K562 (cell line): ENCODE measurements around the gene ULBP2. TPM values are rescaled to one million over a fixed set of nuclear protein-coding genes. Genes with fewer than 3 reads are reported as not detected.

Source experiments
- BRCA1 ChIP-seq, 2 experiments: fragments of 450-650 bp in 1 of 2; sonication (generic) in 1 of 2; formaldehyde crosslinking in 1 of 2; IDR thresholded peaks; 2 replicates each; pipeline versions ENCODE4 v1.5.0 to v1.6.1; 2017 to 2020; ENCODE audit warnings: mild to moderate bottlenecking in 1 of 2, missing genetic modification reagents in 1 of 2
- COPS2 ChIP-seq: fragments of 450-650 bp; conservative IDR thresholded peaks from 2 replicates; pipeline ENCODE4 v1.6.1; 2016; ENCODE audit warnings: mild to moderate bottlenecking, moderate library complexity
- DNMT1 ChIP-seq: fragments of 450-650 bp; IDR thresholded peaks from 2 replicates; pipeline ENCODE4 v1.6.1; 2016; ENCODE audit warnings: antibody characterized with exemption, mild to moderate bottlenecking
- GABPB1 ChIP-seq: sonication (generic); formaldehyde crosslinking; IDR thresholded peaks from 2 replicates; pipeline ENCODE4 v1.8.0; 2022; ENCODE audit warnings: mild to moderate bottlenecking, missing genetic modification reagents
- HMG20B ChIP-seq: fragments of 250-450 bp; sonication (Bioruptor Pico); IDR thresholded peaks from 2 replicates; pipeline ENCODE4 v1.5.0; 2021; ENCODE audit warnings: mild to moderate bottlenecking
- KDM4B ChIP-seq, 2 experiments: fragments of 450-650 bp in 1 of 2; sonication (generic) in 1 of 2; IDR thresholded peaks; 2 replicates each; pipeline ENCODE4 v1.6.1; 2016 to 2017; ENCODE audit warnings: borderline replicate concordance in 2 of 2, antibody characterized with exemption in 1 of 2, low read depth in 1 of 2, mild to moderate bottlenecking in 1 of 2
- NCOR1 ChIP-seq: fragments of 450-650 bp; IDR thresholded peaks from 2 replicates; pipeline ENCODE4 v1.6.1; 2016; ENCODE audit warnings: mild to moderate bottlenecking, moderate library complexity
- NELFE ChIP-seq: IDR thresholded peaks from 2 replicates; pipeline ENCODE4 v1.6.1; 2011; ENCODE audit warnings: mild to moderate bottlenecking; ENCODE audit not compliant: insufficient read depth, insufficient read length
- NFATC3 ChIP-seq: fragments of 450-650 bp; IDR thresholded peaks from 2 replicates; pipeline ENCODE4 v1.6.1; 2017; ENCODE audit warnings: mild to moderate bottlenecking
- NFIX ChIP-seq: fragments of 250-450 bp; sonication (Bioruptor Pico); IDR thresholded peaks from 2 replicates; pipeline ENCODE4 v1.4.0; 2020; ENCODE audit warnings: low read depth, mild to moderate bottlenecking, moderate library complexity
- NR2F6 ChIP-seq: fragments of 450-650 bp; formaldehyde crosslinking; IDR thresholded peaks from 2 replicates; pipeline ENCODE4 v1.4.0; 2020; ENCODE audit warnings: mild to moderate bottlenecking
- PTRF ChIP-seq: fragments of 450-650 bp; IDR thresholded peaks from 2 replicates; pipeline ENCODE4 v1.6.1; 2016; ENCODE audit warnings: mild to moderate bottlenecking, missing genetic modification characterization, missing compliant biosample characterization
- SMARCE1 ChIP-seq: fragments of 450-650 bp; IDR thresholded peaks from 2 replicates; pipeline ENCODE4 v1.7.1; 2016; ENCODE audit warnings: mild to moderate bottlenecking
- TAF1 ChIP-seq: IDR thresholded peaks from 2 replicates; pipeline ENCODE4 v1.6.1; 2011; ENCODE audit warnings: mild to moderate bottlenecking, low read length, moderate library complexity; ENCODE audit not compliant: insufficient read depth, control insufficient read depth, severe bottlenecking; ENCODE audit errors: extremely low read depth
- TBL1XR1 ChIP-seq, 2 experiments: IDR thresholded peaks; 2 replicates each; pipeline ENCODE4 v1.6.1; 2012; ENCODE audit warnings: improper control_type of control experiment in 2 of 2, low read length in 2 of 2, mild to moderate bottlenecking in 1 of 2
- TCF3 ChIP-seq: sonication (generic); formaldehyde crosslinking; IDR thresholded peaks from 2 replicates; pipeline ENCODE4 v1.4.0; 2020; ENCODE audit warnings: mild to moderate bottlenecking, missing genetic modification reagents
- TEAD4 ChIP-seq, 2 experiments: sonication (generic) in 1 of 2; formaldehyde crosslinking in 1 of 2; IDR thresholded peaks; 2 replicates each; pipeline versions ENCODE4 v1.6.1 to v1.8.0; 2012 to 2022; ENCODE audit warnings: borderline replicate concordance in 1 of 2, inconsistent platforms in 1 of 2, low read length in 1 of 2, mild to moderate bottlenecking in 1 of 2, missing genetic modification reagents in 1 of 2
- YY1 ChIP-seq, 3 experiments: IDR thresholded peaks; 2 replicates each; pipeline ENCODE4 v1.6.1; 2011; ENCODE audit warnings: low read length in 2 of 3, mild to moderate bottlenecking in 2 of 3, moderate library complexity in 2 of 3, borderline replicate concordance in 1 of 3, control low read depth in 1 of 3, low read depth in 1 of 3; ENCODE audit not compliant: insufficient read depth in 3 of 3, insufficient replicate concordance in 2 of 3, control insufficient read depth in 1 of 3, insufficient read length in 1 of 3; ENCODE audit errors: extremely low read depth in 1 of 3
- ZNF511 ChIP-seq: sonication (generic); formaldehyde crosslinking; IDR thresholded peaks from 2 replicates; pipeline ENCODE4 v1.8.0; 2022; ENCODE audit warnings: mild to moderate bottlenecking, missing genetic modification reagents
- ZNF717 ChIP-seq: fragments of 250-450 bp; sonication (Bioruptor Pico); IDR thresholded peaks from 2 replicates; pipeline ENCODE4 v1.5.0; 2021
- ZSCAN32 ChIP-seq: fragments of 450-650 bp; formaldehyde crosslinking; IDR thresholded peaks from 2 replicates; pipeline ENCODE4 v1.4.0; 2020; ENCODE audit warnings: mild to moderate bottlenecking, moderate library complexity
- polyA plus RNA-seq, 8 experiments: library from polyadenylated mRNA; depleted of rRNA in 4 of 8; stranded (reverse) in 5 of 8; unstranded in 3 of 8; fragments of >200 nt; fragmentation: Nextera tagmentation in 2 of 8; fragmentation: Illumina TruSeq in 1 of 8; extraction: Ambion mirVana in 2 of 8; extraction: Trizol in 1 of 8; gene quantifications; 2 replicates each; pipeline versions ENCODE4 v1.2.1 to v1.2.3, GENCODE V29; 2011 to 2014; ENCODE audit warnings: inconsistent platforms in 1 of 8, missing spikeins in 1 of 8
- total RNA-seq, 7 experiments: library from RNA; depleted of rRNA in 6 of 7; stranded (reverse); fragments of >200 nt in 6 of 7; fragmentation: Illumina TruSeq in 2 of 7; extraction: Trizol in 2 of 7; gene quantifications; 2 replicates each; pipeline versions ENCODE4 v1.2.1 to v1.2.3, GENCODE V29; 2011 to 2021; ENCODE audit warnings: low replicate concordance in 1 of 7
- TF ChIP-seq, protein P1 (sequence below): sonication (generic); formaldehyde crosslinking; IDR thresholded peaks from 2 replicates; pipeline ENCODE4 v1.9.0; 2022; ENCODE audit warnings: mild to moderate bottlenecking, missing genetic modification reagents
- TF ChIP-seq, protein P2 (sequence below): fragments of 450-650 bp; formaldehyde crosslinking; conservative IDR thresholded peaks from 2 replicates; pipeline ENCODE4 v1.4.0; 2022; ENCODE audit warnings: mild to moderate bottlenecking, missing genetic modification characterization
- TF ChIP-seq, protein P3 (sequence below): fragments of 450-650 bp; IDR thresholded peaks from one replicate; pipeline ENCODE4 v1.6.1; 2018; ENCODE audit warnings: mild to moderate bottlenecking, moderate library complexity; ENCODE audit not compliant: partially characterized antibody

ULBP2 gene
- total and polyA plus RNA-seq, 9 of the 15 experiments (the other 6 are each of a cell fraction or from before 2014, with no cell fraction given): 0.50 to 5.3 (median 1.2) TPM

DNA sequence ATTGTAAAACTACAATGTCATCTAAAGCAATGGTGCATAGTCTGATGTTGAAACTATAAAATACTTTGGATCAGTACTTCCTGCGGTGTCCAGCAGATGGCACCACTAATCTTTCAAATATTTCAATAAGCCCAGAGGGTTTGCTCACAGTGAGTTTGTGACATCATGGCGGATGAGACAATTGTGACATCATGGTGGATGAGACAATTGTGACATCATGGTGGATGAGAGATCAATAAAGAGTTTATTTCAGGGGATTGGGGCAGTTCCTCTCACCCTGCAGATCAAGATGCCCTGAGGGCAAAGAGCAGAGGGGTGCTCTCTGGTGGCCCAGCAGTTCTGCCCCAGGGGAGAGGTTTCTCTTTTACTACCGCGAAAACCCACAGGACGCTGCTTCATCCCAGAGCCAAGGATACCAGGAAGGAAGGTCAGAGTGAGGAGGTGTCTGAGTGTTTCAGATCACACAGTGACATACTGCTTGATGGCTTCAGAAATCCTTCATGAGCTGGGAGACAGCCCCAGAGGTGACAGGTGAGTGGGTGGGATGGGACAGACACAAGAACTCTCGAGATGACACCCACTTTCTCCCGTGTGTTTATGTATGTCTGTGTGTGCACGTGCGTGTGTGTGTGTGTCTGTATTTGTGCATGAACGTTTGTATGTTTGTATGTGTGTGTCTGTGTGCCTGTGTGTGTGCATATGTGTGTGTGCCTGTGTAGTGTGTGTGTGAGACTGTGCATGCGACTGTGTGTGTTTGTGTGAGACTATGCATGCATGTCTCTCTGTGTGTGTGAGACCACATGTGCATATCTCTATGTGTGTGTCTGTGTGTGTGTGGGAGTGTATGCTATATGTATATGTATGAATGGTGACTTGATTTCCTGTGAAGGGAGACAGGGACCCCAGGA, 7.3 kb upstream of the ULBP2 start (continued):
- TF ChIP-seq, protein P1, sequence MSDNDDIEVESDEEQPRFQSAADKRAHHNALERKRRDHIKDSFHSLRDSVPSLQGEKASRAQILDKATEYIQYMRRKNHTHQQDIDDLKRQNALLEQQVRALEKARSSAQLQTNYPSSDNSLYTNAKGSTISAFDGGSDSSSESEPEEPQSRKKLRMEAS (CRISPR knock-in tag): peak; percentile 55
- TF ChIP-seq TEAD4 (IDR thresholded peaks at IDR 0.05; ENCODE audit: low read length) (peak; percentile 48), TEAD4 (CRISPR knock-in tag; IDR thresholded peaks at IDR 0.05; ENCODE audit: borderline replicate concordance) (no peak), YY1 (IDR thresholded peaks at IDR 0.05; ENCODE audit: borderline replicate concordance in 1 of 3, control insufficient read depth in 1 of 3, extremely low read depth in 1 of 3, insufficient read depth in 3 of 3, insufficient read length in 1 of 3, insufficient replicate concordance in 2 of 3, low read depth in 1 of 3, low read length in 2 of 3) (no peak), TCF3 (CRISPR knock-in tag) (0 out of 2 replicates have a peak, but pooled peaks have one; percentile 16), TBL1XR1 (IDR thresholded peaks at IDR 0.05; ENCODE audit: low read length in 2 of 2) (peak in 1 of 2 experiments; percentile 95; a peak in 2 of 4 replicates), BRCA1 (IDR thresholded peaks at IDR 0.05) (no peak), BRCA1 (CRISPR knock-in tag; IDR thresholded peaks at IDR 0.05) (no peak), NR2F6 (CRISPR knock-in tag) (no peak), ZNF717 (CRISPR knock-in tag) (no peak), HMG20B (CRISPR knock-in tag) (no peak), NFATC3 (no peak), TAF1 (no peak), PTRF (tag) (no peak), NFIX (CRISPR knock-in tag) (no peak), NCOR1 (no peak), GABPB1 (no peak), NELFE (no peak), COPS2 (no peak), SMARCE1 (no peak), ZSCAN32 (CRISPR knock-in tag) (no peak), DNMT1 (no peak), ZNF511 (CRISPR knock-in tag) (no peak), KDM4B (IDR thresholded peaks at IDR 0.05; ENCODE audit: borderline replicate concordance in 2 of 2, low read depth in 1 of 2) (no peak)
- TF ChIP-seq, protein P2, sequence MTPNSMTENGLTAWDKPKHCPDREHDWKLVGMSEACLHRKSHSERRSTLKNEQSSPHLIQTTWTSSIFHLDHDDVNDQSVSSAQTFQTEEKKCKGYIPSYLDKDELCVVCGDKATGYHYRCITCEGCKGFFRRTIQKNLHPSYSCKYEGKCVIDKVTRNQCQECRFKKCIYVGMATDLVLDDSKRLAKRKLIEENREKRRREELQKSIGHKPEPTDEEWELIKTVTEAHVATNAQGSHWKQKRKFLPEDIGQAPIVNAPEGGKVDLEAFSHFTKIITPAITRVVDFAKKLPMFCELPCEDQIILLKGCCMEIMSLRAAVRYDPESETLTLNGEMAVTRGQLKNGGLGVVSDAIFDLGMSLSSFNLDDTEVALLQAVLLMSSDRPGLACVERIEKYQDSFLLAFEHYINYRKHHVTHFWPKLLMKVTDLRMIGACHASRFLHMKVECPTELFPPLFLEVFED (CRISPR knock-in tag): 0 out of 2 replicates have a peak, but pooled peaks have one; percentile 22
- TF ChIP-seq, protein P3, sequence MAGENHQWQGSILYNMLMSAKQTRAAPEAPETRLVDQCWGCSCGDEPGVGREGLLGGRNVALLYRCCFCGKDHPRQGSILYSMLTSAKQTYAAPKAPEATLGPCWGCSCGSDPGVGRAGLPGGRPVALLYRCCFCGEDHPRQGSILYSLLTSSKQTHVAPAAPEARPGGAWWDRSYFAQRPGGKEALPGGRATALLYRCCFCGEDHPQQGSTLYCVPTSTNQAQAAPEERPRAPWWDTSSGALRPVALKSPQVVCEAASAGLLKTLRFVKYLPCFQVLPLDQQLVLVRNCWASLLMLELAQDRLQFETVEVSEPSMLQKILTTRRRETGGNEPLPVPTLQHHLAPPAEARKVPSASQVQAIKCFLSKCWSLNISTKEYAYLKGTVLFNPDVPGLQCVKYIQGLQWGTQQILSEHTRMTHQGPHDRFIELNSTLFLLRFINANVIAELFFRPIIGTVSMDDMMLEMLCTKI: no peak
